Spleen (tissue), 7 donors: ENCODE measurements around the gene PSMB7.
A peak's percentile ranks its signal among the peaks of the same experiment; 100 is the strongest.

Experiments
- POLR2AphosphoS5 ChIP-seq, 3 donors: sonication (generic); formaldehyde crosslinking; IDR thresholded peaks; one replicate each; pipeline ENCODE4 v1.5.1; 2017; ENCODE audit warnings: antibody characterized with exemption in 3 of 3
- TF ChIP-seq, protein P1 (sequence below), 11 experiments: fragments of 200-600 bp in 7 of 11; fragments of 450-650 bp in 4 of 11; sonication (generic) in 4 of 11; IDR thresholded peaks in 8 of 11; conservative IDR thresholded peaks in 3 of 11; 1 replicate in 7 of 11; 2 replicates in 4 of 11; pipeline versions ENCODE4 v1.4.0 to v1.8.0; 2016 to 2021; ENCODE audit warnings: antibody characterized with exemption in 11 of 11, inconsistent platforms in 4 of 11, mild to moderate bottlenecking in 1 of 11
- donor health status: DM: no; HTN: no; CAD: no; lungs with moderate emphysema.
- donor health status: DM: no; HTN: no; CAD: no.
- donor health status: DM: no; HTN: no; CAD: no.

DNA sequence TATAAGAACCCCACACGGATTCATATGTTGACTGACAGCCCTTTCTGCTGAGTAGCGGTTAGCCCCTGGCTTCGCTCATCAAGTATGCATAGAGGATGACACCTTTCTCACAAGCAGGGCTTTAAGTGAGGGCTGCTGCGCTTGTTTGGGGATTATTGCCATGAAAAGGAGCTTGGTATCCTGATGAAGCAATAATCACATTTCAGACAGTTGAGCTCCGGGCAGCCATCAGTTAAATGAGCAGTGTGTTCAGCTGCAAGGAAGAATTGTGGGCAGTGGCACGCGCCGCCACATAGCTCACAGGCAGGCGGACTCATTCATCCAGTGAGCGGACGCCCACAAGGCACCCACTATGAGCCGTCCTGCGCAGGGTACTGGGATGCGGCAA is 79.9 kb downstream of the PSMB7 start:
- TF ChIP-seq, protein P1, sequence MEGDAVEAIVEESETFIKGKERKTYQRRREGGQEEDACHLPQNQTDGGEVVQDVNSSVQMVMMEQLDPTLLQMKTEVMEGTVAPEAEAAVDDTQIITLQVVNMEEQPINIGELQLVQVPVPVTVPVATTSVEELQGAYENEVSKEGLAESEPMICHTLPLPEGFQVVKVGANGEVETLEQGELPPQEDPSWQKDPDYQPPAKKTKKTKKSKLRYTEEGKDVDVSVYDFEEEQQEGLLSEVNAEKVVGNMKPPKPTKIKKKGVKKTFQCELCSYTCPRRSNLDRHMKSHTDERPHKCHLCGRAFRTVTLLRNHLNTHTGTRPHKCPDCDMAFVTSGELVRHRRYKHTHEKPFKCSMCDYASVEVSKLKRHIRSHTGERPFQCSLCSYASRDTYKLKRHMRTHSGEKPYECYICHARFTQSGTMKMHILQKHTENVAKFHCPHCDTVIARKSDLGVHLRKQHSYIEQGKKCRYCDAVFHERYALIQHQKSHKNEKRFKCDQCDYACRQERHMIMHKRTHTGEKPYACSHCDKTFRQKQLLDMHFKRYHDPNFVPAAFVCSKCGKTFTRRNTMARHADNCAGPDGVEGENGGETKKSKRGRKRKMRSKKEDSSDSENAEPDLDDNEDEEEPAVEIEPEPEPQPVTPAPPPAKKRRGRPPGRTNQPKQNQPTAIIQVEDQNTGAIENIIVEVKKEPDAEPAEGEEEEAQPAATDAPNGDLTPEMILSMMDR (IDR thresholded peaks at IDR 0.05 in 8 of 11, conservative IDR thresholded peaks at IDR 0.05 in 3 of 11): no peak
- TF ChIP-seq POLR2AphosphoS5 (IDR thresholded peaks at IDR 0.05): peak in 1 of 3 donors; percentile 17
